HG02870 (cell line): ENCODE results near the gene BAZ1B.
"Not testable (repeated sequence)": the region's sequence is repeated elsewhere in the genome, so short reads cannot be mapped to it uniquely, and the experiment has no call there.

Experiments used
- ATAC-seq: cut with Tn5 transposase; IDR thresholded peaks from one replicate; pipeline ENCODE4 v1.9.1; 2021; ENCODE audit warnings: mild to moderate bottlenecking, moderate library complexity; ENCODE audit not compliant: unreplicated experiment

BAZ1B gene

GRCh38 chr7:73522105-73522872 lies at the start of gene BAZ1B:
Gene BAZ1B, minus strand, starts transcription at chr7:73522293. Its CDS starts 360 bp downstream, at chr7:73521933.
- ATAC-seq, result peak; percentile 83

GRCh38 chr7:73570977-73571376 lies 48.9 kb upstream of the BAZ1B start:
- ATAC-seq, result no peak

GRCh38 chr7:73570521-73570920 lies 48.4 kb upstream of the BAZ1B start:
- ATAC-seq, result no peak

- no peak for ATAC-seq
These were observed 47.0 kb upstream of the BAZ1B start for GRCh38 chr7:73569042-73569608.

DNA sequence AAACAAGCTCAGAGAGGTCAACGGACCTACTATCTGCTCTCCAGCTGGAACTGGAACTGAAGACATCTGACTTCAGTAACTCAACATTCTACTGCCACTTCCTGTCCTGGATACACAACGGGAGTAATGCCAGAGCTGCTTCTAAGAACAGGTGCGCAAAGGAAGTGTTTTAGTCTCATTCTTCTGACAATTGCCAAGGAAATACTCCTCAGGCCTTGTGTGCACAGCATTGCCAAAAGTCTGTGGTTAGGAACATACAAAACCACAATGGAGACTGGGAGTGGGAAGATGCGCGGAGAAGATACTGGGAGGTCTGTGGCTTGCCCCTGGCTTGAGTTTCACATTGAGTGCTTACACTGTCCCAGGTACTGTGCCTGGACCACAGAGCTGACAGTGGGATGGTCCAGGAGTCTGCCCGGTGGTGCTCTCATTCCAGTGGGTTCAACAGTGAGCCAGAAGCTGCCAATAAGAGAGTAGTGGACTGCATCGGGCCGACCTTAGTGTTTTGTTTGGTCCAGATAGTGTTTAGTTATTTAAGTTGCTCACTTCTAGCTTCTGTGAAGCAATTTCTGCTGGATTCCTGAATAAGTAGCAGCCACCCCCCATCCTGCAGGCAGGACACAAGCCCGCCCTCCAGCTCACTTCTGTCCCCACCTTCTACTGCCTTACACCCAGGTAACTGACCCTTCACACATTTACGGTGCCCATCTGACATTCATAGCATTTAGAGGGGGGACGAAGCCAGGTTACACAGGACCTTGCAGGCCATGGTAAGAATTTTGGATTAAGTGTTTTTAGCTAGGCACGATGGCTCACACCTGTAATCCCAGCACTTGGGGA lies 46.0 kb upstream of the BAZ1B start:
- ATAC-seq, result no peak

DNA sequence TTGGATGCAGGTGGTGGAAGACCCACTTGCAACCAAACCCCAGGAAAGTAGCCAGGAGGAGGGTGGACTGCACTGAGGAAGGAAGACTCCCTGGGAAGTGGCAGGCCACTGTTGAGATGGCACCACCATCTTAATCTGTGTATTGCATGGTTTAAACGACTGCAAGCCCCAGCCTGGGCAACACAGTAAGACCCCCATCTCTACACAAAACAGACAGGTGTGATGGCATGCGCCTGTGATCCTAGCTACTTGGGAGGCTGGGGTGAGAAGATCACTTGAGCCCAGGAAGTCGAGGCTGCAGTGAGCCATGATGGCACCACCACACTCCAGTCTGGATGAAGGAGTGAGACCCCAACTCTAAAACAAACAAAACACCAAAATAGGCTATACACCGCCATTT lies 45.0 kb upstream of the BAZ1B start:
- ATAC-seq, result no peak

- not testable (repeated sequence) for ATAC-seq
These were observed 44.3 kb upstream of the BAZ1B start for GRCh38 chr7:73566431-73566830.

DNA sequence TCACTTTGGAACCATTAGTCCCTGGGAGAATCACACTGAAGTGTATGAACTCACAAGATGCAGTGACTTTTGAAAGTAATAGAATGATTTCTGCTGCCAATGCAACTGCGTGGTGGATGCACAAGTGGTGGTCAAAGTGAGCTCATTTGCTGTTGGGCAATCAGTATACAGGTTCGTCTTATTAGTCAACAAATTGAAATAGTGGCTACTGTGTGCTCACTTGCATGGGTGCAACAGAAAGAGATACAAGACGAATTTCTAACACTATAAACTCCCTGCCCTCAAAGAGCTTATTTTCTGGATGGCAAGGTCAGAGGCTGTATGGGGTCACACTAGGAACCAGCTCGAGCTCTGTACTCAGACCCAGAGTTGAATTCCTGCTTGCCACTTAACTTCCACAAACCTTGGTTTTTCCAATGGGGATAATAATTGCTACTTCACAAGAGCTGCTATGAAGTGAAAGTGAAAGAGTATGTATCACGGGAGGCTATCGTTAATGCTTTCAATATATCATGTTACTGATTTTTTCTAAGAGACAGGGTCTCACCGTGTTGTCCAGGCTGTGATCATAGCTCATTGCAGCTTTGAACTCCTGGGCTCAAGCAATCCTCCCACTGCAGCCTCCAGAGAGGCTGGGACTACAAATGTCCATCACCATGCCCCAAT lies 43.7 kb upstream of the BAZ1B start:
- no peak for ATAC-seq

DNA sequence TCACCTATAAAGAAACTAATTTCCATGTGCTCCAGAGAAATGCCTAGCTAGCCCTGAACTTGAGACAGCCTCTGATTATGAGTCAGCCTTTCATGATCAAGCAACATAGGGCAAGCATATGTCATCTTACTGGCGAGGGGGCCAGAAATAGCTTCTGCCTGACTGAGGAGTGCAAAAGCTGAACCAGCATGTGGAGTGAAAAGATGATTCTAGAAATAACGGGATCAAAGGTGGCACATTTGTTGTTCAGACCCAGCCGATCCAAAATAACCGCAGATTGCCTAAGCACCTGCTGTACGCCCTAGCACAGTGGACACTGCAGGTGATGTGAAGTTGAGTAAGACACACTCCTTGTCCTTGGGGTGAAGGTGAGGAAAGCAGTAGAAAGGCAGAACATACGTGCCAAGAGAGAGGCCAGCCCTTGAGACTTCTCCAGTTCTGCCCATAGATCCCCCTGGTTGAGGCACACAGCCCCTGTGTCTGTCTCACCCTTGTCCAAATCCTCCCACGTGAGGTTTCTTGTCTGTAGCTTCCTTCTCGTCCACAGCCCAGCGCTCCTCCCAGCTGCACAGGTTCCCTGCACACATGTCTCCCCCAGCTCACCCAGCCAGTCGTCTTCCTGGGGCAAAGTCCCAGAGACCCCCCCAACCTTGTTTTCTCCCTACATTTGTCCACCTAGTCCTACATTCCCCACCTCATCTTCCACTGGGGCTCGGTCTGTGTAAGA lies 38.2 kb upstream of the BAZ1B start:
- ATAC-seq, result peak; percentile 30

GRCh38 chr7:73557397-73558257 lies 35.5 kb upstream of the BAZ1B start, which contains the start of gene BCL7B:
Gene BCL7B, minus strand, starts transcription at chr7:73557690. Its CDS starts 112 bp downstream, at chr7:73557578.
- peak; percentile 39 for ATAC-seq

- ATAC-seq, result peak; percentile 69
These were observed 35.0 kb upstream of the BAZ1B start for GRCh38 chr7:73557108-73557396.

DNA sequence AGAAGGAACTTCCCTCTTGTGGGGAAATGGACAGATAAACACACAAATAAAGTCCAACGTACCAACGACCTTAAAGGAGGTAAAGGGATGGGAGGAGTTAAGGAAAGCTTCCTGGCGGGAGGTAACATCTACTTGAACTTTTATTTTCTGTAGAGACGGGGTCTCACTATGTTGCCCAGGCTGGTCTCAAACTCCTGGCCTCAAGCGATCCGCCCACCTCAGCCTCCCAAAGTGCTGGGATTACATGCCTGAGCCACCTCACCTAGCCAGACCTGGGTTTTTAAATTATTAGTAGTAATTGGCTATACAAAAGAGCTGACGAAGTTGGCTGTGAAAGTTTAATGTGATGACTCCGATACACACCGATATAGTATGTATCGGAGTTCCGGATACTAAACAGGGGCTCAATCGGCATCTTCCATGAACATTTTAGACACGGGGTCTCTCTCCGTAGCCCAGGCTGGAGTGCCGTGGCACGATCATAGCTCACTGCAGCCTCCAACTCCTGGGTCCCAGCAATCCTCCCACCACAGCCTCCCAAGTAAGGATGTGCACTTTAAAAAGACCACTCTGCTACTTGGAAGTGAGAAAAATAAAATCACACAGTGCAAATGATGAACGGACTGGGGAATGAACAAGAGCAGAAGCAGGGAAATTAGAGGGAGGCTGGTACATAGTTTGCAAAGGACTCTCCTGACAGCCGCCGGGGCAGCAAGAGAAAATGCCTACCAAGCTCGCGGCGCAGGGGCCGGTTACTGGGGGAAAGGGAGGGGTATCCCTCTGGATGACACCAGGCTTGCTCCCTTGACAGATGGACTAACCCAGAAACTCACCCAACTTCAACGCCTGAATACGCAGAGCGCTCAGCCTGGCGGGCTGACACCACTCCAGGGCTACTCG lies 34.4 kb upstream of the BAZ1B start:
- no peak for ATAC-seq

DNA sequence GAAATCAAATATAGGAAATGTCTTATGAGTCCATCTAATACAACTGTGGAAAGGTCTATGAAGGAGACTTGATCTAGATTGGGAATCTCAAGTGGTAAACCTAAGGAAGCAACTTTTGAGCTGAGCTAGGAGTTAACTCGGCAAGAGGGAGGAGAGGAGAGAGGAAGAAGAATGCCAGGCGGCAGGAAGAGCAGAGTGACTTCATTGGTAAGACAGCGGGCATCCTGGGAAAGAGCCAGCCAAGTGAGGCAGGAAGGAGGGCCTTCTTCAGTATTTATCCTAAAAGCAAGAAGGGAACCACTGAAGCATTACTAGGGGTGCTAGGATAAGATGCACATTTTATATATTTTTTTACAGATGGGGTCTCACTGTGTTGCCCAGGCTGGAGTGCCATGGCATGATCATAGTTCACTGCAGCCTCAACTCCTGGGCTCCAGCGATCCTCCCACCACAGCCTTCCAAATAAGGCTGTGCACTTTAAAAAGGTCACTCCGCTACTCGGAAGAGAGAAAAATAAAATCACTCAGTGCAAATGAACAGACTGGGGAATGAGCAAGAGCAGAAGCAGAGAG lies 33.4 kb upstream of the BAZ1B start:
- no peak for ATAC-seq

DNA sequence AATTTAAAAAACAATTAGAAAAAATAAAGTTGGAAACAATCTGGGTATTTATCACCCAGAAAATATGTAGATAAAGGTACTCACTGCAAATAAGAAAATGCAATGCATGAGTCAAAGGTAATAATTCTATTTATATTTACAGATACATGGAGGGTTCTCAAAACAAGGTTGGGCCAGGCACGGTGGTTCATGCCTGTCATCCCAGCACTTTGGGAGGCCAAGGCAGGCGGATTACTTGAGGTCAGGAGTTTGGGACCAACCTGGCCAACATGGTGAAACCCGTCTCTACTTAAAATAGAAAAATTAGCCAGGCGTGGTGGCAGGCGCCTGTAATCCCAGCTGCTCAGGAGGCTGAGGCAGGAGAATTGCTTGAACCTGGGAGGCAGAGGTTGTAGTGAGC lies 28.0 kb upstream of the BAZ1B start:
- ATAC-seq, result not testable (repeated sequence)

GRCh38 chr7:73549176-73549575 lies 27.1 kb upstream of the BAZ1B start:
- ATAC-seq, result no peak

- ATAC-seq, result no peak
These were observed 25.7 kb upstream of the BAZ1B start for GRCh38 chr7:73547841-73548240.

GRCh38 chr7:73544678-73545077 lies 22.6 kb upstream of the BAZ1B start:
- no peak for ATAC-seq

GRCh38 chr7:73541722-73542121 lies 19.6 kb upstream of the BAZ1B start:
- no peak for ATAC-seq
